ENCODE measurements around the gene MAVS. TPM values are rescaled to one million over a fixed set of nuclear protein-coding genes. Genes with fewer than 3 reads are reported as not detected.

Gene MAVS
- total and polyA plus RNA-seq, 9 of the 15 experiments (the other 6 are each of a cell fraction or from before 2014, with no cell fraction given), result 1.6 to 22.0 (median 11.3) TPM

- no peak for TF ChIP-seq KLF6 (CRISPR knock-in tag; IDR thresholded peaks at IDR 0.05; ENCODE audit: borderline replicate concordance)
- TF ChIP-seq, protein P1, sequence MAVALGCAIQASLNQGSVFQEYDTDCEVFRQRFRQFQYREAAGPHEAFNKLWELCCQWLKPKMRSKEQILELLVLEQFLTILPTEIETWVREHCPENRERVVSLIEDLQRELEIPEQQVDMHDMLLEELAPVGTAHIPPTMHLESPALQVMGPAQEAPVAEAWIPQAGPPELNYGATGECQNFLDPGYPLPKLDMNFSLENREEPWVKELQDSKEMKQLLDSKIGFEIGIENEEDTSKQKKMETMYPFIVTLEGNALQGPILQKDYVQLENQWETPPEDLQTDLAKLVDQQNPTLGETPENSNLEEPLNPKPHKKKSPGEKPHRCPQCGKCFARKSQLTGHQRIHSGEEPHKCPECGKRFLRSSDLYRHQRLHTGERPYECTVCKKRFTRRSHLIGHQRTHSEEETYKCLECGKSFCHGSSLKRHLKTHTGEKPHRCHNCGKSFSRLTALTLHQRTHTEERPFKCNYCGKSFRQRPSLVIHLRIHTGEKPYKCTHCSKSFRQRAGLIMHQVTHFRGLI (CRISPR knock-in tag; IDR thresholded peaks at IDR 0.05), result no peak
- no peak for TF ChIP-seq PTBP1 (IDR thresholded peaks at IDR 0.05; ENCODE audit: low read depth, low read length)
- no peak for TF ChIP-seq ZKSCAN8 (CRISPR knock-in tag; IDR thresholded peaks at IDR 0.05)
- 0 out of 2 replicates have a peak, but pooled peaks have one; percentile 0 for TF ChIP-seq ATF1 (CRISPR knock-in tag; IDR thresholded peaks at IDR 0.05)
- no peak for TF ChIP-seq ATF1 (tag; IDR thresholded peaks at IDR 0.05)
- TF ChIP-seq SMARCE1 (IDR thresholded peaks at IDR 0.05), result no peak
- no peak for TF ChIP-seq NFE2 (IDR thresholded peaks at IDR 0.05; ENCODE audit: low read depth)
- TF ChIP-seq SIN3B (IDR thresholded peaks at IDR 0.05; ENCODE audit: low read depth), result peak; percentile 68; the same call in 1 of the 2 replicates
- TF ChIP-seq POU5F1 (IDR thresholded peaks at IDR 0.05; ENCODE audit: borderline replicate concordance, low read depth, low read length, partially characterized antibody), result no peak
- TF ChIP-seq NONO (IDR thresholded peaks at IDR 0.05; ENCODE audit: low read depth in 2 of 2, low read length in 1 of 2), result peak; percentile 23 to 43; a peak in 1 of 4 replicates
- no peak for TF ChIP-seq TARDBP (IDR thresholded peaks at IDR 0.05)
- no peak for TF ChIP-seq ZEB2 (IDR thresholded peaks at IDR 0.05)
- TF ChIP-seq CHD1 (IDR thresholded peaks at IDR 0.05; ENCODE audit: low read length), result no peak
- TF ChIP-seq CEBPG (CRISPR knock-in tag; IDR thresholded peaks at IDR 0.05), result no peak
- no peak for TF ChIP-seq CEBPG (tag; conservative IDR thresholded peaks at IDR 0.05 in 1 of 2, IDR thresholded peaks at IDR 0.05 in 1 of 2)
- peak; percentile 66 for TF ChIP-seq SAFB (IDR thresholded peaks at IDR 0.05; ENCODE audit: borderline replicate concordance, low read depth, low read length)
- peak; percentile 69 to 90 for TF ChIP-seq E2F6 (IDR thresholded peaks at IDR 0.05; ENCODE audit: borderline replicate concordance in 1 of 2, extremely low read depth in 1 of 2, insufficient read depth in 1 of 2, insufficient read length in 1 of 2, low read depth in 1 of 2, low read length in 1 of 2, poor library complexity in 1 of 2, severe bottlenecking in 1 of 2)
- TF ChIP-seq L3MBTL2 (IDR thresholded peaks at IDR 0.05), result peak; percentile 61
- TF ChIP-seq CEBPB (tag; IDR thresholded peaks at IDR 0.05), result no peak
- TF ChIP-seq ETS1 (conservative IDR thresholded peaks at IDR 0.05; ENCODE audit: control insufficient read depth, low read depth, low read length), result peak; percentile 81
- peak; percentile 21; the same call in 1 of the 2 replicates for TF ChIP-seq ZBTB7A (IDR thresholded peaks at IDR 0.05; ENCODE audit: borderline replicate concordance, control insufficient read depth, low read depth, low read length)
- TF ChIP-seq CCNT2 (IDR thresholded peaks at IDR 0.05; ENCODE audit: borderline replicate concordance, extremely low read depth, insufficient read length, low read depth, low read length), result peak; percentile 4
- no peak for TF ChIP-seq CBFB (CRISPR knock-in tag; IDR thresholded peaks at IDR 0.05)
- TF ChIP-seq TBL1XR1 (IDR thresholded peaks at IDR 0.05; ENCODE audit: low read length in 2 of 2), result no peak
Measured at GRCh38 chr20:3889489-3890397, 43.1 kb downstream of the MAVS start (continued).
